ENCODE measurements around the gene GIT2. TPM values are rescaled to one million over a fixed set of nuclear protein-coding genes. Genes with fewer than 3 reads are reported as not detected.

GIT2 gene
- total and polyA plus RNA-seq, 3 experiments from 2014 or later, result 52.0 to 93.0 (median 54.4) TPM

Other genes with a start within 250 kb of the GIT2 start
- gene TRPV4, start 163.0 kb downstream of the GIT2 start, total RNA-seq, result not detected
- not detected for gene TRPV4, start 163.0 kb downstream of the GIT2 start, polyA plus RNA-seq
- 10 to 100 TPM; 39.3 to 42.7 TPM for gene GLTP, start 115.8 kb downstream of the GIT2 start, total RNA-seq
- gene GLTP, start 115.8 kb downstream of the GIT2 start, polyA plus RNA-seq, result 67.4 TPM
- 10 to 100 TPM; 27.7 to 28.3 TPM for gene TCHP, start 96.1 kb downstream of the GIT2 start, total RNA-seq
- gene TCHP, start 96.1 kb downstream of the GIT2 start, polyA plus RNA-seq, result 18.6 TPM
- 10 to 100 TPM; 38.1 to 41.1 TPM for gene ANKRD13A, start 3.1 kb upstream of the GIT2 start, total RNA-seq
- gene ANKRD13A, start 3.1 kb upstream of the GIT2 start, polyA plus RNA-seq, result 47.1 TPM
- gene C12orf76, start 52.2 kb upstream of the GIT2 start, total RNA-seq, result 10 to 100 TPM; 11.7 to 12.7 TPM
- 17.3 TPM for gene C12orf76, start 52.2 kb upstream of the GIT2 start, polyA plus RNA-seq
- 1 to 10 TPM; 3.7 to 4.5 TPM for gene IFT81, start 128.0 kb upstream of the GIT2 start, total RNA-seq
- 0.35 TPM for gene IFT81, start 128.0 kb upstream of the GIT2 start, polyA plus RNA-seq

Measured in CD8-positive, alpha-beta memory T cell (primary cell).